IMR-90 (cell line): ENCODE data around the gene OR7G2. TPM values are rescaled to one million over a fixed set of nuclear protein-coding genes. Genes with fewer than 3 reads are reported as not detected.

Source experiments
- ATAC-seq: fragments of 200-7000 bp; cut with Tn5 transposase; 2 replicates; pipeline ENCODE4 v1.9.1; 2020; ENCODE audit warnings: low read depth, mild to moderate bottlenecking, moderate library complexity
- BruUV-seq: library from RNA; stranded (reverse); fragments of 400-500 nt; replicated peaks from 2 replicates; lab custom pipeline; 2021; lab: Mats Ljungman, UMichigan
- CTCF ChIA-PET: fragments of 300-600 bp; formaldehyde crosslinking; extraction: SDS; loops from one replicate; lab custom pipeline; 2021; ENCODE audit warnings: antibody characterized with exemption; lab: Yijun Ruan, JAX
- POLR2A ChIA-PET: fragments of 300-600 bp; sonication (Branson Sonifier 250); formaldehyde crosslinking; loops from one replicate; lab custom pipeline; 2022; ENCODE audit warnings: antibody characterized with exemption; ENCODE audit not compliant: unreplicated experiment; lab: Charles Lee
- DNase-seq: peaks from one replicate; pipeline ENCODE4 v3.0.0; 2013
- H2AFZ ChIP-seq: replicated peaks from 2 replicates; pipeline ENCODE3; 2013; ENCODE audit warnings: low read length, mild to moderate bottlenecking; ENCODE audit not compliant: poor library complexity
- H2AK5ac ChIP-seq: 2 replicates; pipeline ENCODE4 v1.6.1; 2013; ENCODE audit warnings: low read depth, low read length, inconsistent platforms
- H2AK9ac ChIP-seq: replicated peaks from 2 replicates; pipeline ENCODE3; 2013; ENCODE audit warnings: mild to moderate bottlenecking, low read depth, low read length, moderate library complexity; ENCODE audit not compliant: poor library complexity
- H2BK120ac ChIP-seq: 2 replicates; pipeline ENCODE4 v1.6.1; 2013; ENCODE audit warnings: low read depth, low read length, inconsistent platforms
- H2BK15ac ChIP-seq: 3 replicates; pipeline ENCODE4 v1.6.1; 2013; ENCODE audit warnings: low read depth, low read length, inconsistent platforms
- H2BK20ac ChIP-seq: 2 replicates; pipeline ENCODE4 v1.6.1; 2013; ENCODE audit warnings: low read depth, mild to moderate bottlenecking, inconsistent platforms, low read length, moderate library complexity
- H2BK5ac ChIP-seq: 2 replicates; pipeline ENCODE4 v1.6.1; 2013; ENCODE audit warnings: mild to moderate bottlenecking, low read depth, low read length, inconsistent platforms; ENCODE audit not compliant: poor library complexity, severe bottlenecking
- H3K14ac ChIP-seq: replicated peaks from 2 replicates; pipeline ENCODE4 v1.6.1; 2013; ENCODE audit warnings: low read depth, low read length, inconsistent platforms
- H3K18ac ChIP-seq: 2 replicates; pipeline ENCODE4 v1.6.1; 2013; ENCODE audit warnings: low read depth, low read length, control low read depth
- H3K23ac ChIP-seq: 2 replicates; pipeline ENCODE4 v1.6.1; 2013; ENCODE audit warnings: low read depth, low read length, inconsistent platforms
- H3K27ac ChIP-seq: 2 replicates; pipeline ENCODE4 v1.5.1; 2013; ENCODE audit warnings: mild to moderate bottlenecking, control low read depth, low read length; ENCODE audit not compliant: insufficient read depth
- H3K27me3 ChIP-seq: 2 replicates; pipeline ENCODE4 v1.6.1; 2013; ENCODE audit warnings: low read length; ENCODE audit not compliant: control insufficient read depth, insufficient read depth
- H3K36me3 ChIP-seq: 2 replicates; pipeline ENCODE4 v1.6.1; 2013; ENCODE audit warnings: low read length, mixed read lengths; ENCODE audit not compliant: control insufficient read depth, insufficient read depth
- H3K4ac ChIP-seq: 2 replicates; pipeline ENCODE4 v1.6.1; 2013; ENCODE audit warnings: low read depth, low read length, inconsistent platforms
- H3K4me1 ChIP-seq: 2 replicates; pipeline ENCODE4 v1.6.1; 2013; ENCODE audit warnings: low read length, mixed read lengths; ENCODE audit not compliant: control insufficient read depth, insufficient read depth
- H3K4me2 ChIP-seq: 2 replicates; pipeline ENCODE4 v1.6.1; 2013; ENCODE audit warnings: low read depth, mild to moderate bottlenecking, control low read depth, low read length, moderate library complexity
- H3K4me3 ChIP-seq: 2 replicates; pipeline ENCODE4 v1.5.1; 2013; ENCODE audit warnings: low read depth, mild to moderate bottlenecking, control low read depth, low read length, moderate library complexity; ENCODE audit not compliant: insufficient read depth
- H3K56ac ChIP-seq: 2 replicates; pipeline ENCODE4 v1.6.1; 2013; ENCODE audit warnings: low read length, inconsistent platforms; ENCODE audit not compliant: insufficient read depth; ENCODE audit errors: extremely low read depth
- H3K79me1 ChIP-seq, 2 experiments: 2 replicates each; pipeline ENCODE4 v1.6.1; 2013; ENCODE audit warnings: low read length in 2 of 2, inconsistent platforms in 1 of 2, low read depth in 1 of 2
- H3K9ac ChIP-seq: 2 replicates; pipeline ENCODE4 v1.6.1; 2013; ENCODE audit warnings: low read depth, low read length, control low read depth
- H3K9me1 ChIP-seq: 2 replicates; pipeline ENCODE4 v1.6.1; 2013; ENCODE audit warnings: low read length, inconsistent platforms; ENCODE audit not compliant: insufficient read depth
- H3K9me3 ChIP-seq: 2 replicates; pipeline ENCODE4 v1.6.1; 2013; ENCODE audit warnings: low read length; ENCODE audit not compliant: control insufficient read depth, insufficient read depth
- H4K20me1 ChIP-seq: 2 replicates; pipeline ENCODE4 v1.6.1; 2013; ENCODE audit warnings: low read length, inconsistent platforms; ENCODE audit not compliant: insufficient read depth
- H4K5ac ChIP-seq: 2 replicates; pipeline ENCODE4 v1.6.1; 2013; ENCODE audit warnings: mild to moderate bottlenecking, low read depth, low read length, control low read depth
- H4K8ac ChIP-seq, 2 experiments: 2 replicates each; pipeline ENCODE4 v1.6.1; 2013; ENCODE audit warnings: low read depth in 2 of 2, low read length in 2 of 2, control low read depth in 1 of 2, inconsistent platforms in 1 of 2
- H4K91ac ChIP-seq: 2 replicates; pipeline ENCODE4 v1.6.1; 2013; ENCODE audit warnings: low read depth, low read length, inconsistent platforms; ENCODE audit not compliant: insufficient read depth
- FOS ChIP-seq: fragments of 150-350 bp; IDR thresholded peaks from 2 replicates; pipeline ENCODE4 v1.6.1; 2016; ENCODE audit warnings: low read depth, low read length
- MAFK ChIP-seq: IDR thresholded peaks from 2 replicates; pipeline ENCODE4 v1.6.1; 2012; ENCODE audit warnings: low read depth, low read length, improper control_type of control experiment
- MXI1 ChIP-seq: IDR thresholded peaks from 2 replicates; pipeline ENCODE4 v1.6.1; 2012; ENCODE audit warnings: low read depth, mild to moderate bottlenecking, low read length, moderate library complexity, borderline replicate concordance
- NFE2L2 ChIP-seq: fragments of 150-350 bp; IDR thresholded peaks from 2 replicates; pipeline ENCODE4 v1.6.1; 2016; ENCODE audit warnings: low read depth, mild to moderate bottlenecking, low read length
- RAD21 ChIP-seq: IDR thresholded peaks from 2 replicates; pipeline ENCODE4 v1.6.1; 2012; ENCODE audit warnings: low read length, improper control_type of control experiment
- WGBS, 2 experiments: methylation state at CpG; one replicate each; pipeline versions ENCODE4 v1.1.5 to v1.1.7; 2013; ENCODE audit warnings: missing lambda C conversion rate in 2 of 2; ENCODE audit not compliant: insufficient read length in 1 of 2; ENCODE audit errors: extremely low coverage in 2 of 2; 5-methylcytosine and 5-hydroxymethylcytosine counted together
- dilution Hi-C: fragments of 300-500 bp; cut with HindIII; formaldehyde crosslinking; loops from one replicate; pipeline ENCODE4 v1.14.3; 2018; ENCODE audit warnings: low sequenced_read_pairs; ENCODE audit not compliant: unreplicated experiment
- in situ Hi-C: fragments of 300-500 bp; cut with MboI; formaldehyde crosslinking; loops from 3 replicates; pipeline ENCODE4 v1.14.3; 2019; ENCODE audit warnings: low sequenced_read_pairs, inconsistent platforms, mixed read lengths
- intact Hi-C: fragments of 100-400 bp; cut with micrococcal nuclease; formaldehyde crosslinking; loops from 2 replicates; pipeline ENCODE4 v1.10.0; 2022
- microRNA-seq, 2 experiments: library from miRNA; stranded (forward) in 1 of 2; unstranded in 1 of 2; fragments of 10-50 nt in 1 of 2; fragments of <30 nt in 1 of 2; gene quantifications in 1 of 2; microRNA quantifications in 1 of 2; one replicate each; pipeline versions ENCODE3 to v1.1.0; 2013 to 2020; ENCODE audit not compliant: insufficient read depth in 1 of 2, insufficient read length in 1 of 2, unreplicated experiment in 1 of 2
- polyA plus RNA-seq, 3 experiments: library from polyadenylated mRNA; depleted of rRNA; stranded (reverse); fragments of >200 nt; gene quantifications; 2 replicates each; pipeline ENCODE4 v1.2.3, GENCODE V29; 2012; ENCODE audit warnings: low replicate concordance in 1 of 3
- small RNA-seq, 5 experiments: library from RNA; depleted of rRNA; stranded (forward); fragments of <200 nt; gene quantifications; one replicate each; pipeline ENCODE3, GENCODE V24; 2012
- total RNA-seq: library from RNA; depleted of rRNA; stranded (reverse); fragments of >200 nt; gene quantifications from 2 replicates; pipeline ENCODE4 v1.2.3, GENCODE V29; 2012; rRNA removed
- TF ChIP-seq, protein P1 (sequence below): fragments of 150-350 bp; IDR thresholded peaks from 2 replicates; pipeline ENCODE4 v1.6.1; 2016; ENCODE audit warnings: low read depth, mild to moderate bottlenecking, low read length, moderate library complexity, borderline replicate concordance
- TF ChIP-seq, protein P2 (sequence below): conservative IDR thresholded peaks from 2 replicates; pipeline ENCODE4 v1.5.1; 2012; ENCODE audit warnings: mild to moderate bottlenecking, low read depth, low read length, improper control_type of control experiment

The OR7G2 gene
- total and polyA plus RNA-seq, 2 of the 4 experiments (the other 2 are of a cell fraction) = not detected

DNA sequence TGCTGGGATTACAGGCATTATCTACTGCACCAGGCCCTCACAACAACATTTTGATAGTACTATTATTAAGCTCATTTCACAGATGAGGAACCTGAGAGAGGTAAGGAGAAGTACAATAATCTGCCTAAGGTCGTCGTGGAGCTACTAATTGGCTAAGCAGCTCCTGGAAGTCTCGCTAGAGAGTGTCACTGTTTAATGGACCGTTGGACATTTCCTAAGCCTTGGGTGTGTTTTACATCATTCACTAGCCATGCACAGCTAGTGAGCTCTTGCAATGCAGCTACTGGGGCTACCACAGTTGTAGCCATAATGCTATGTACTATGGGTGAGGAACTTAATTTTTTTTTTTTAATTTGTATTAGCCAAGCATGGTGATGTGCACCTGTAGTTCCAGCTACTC is 54.4 kb downstream of the OR7G2 start:
- no peak overlapping the region for H3K27ac ChIP-seq
- no peak overlapping the region for H3K4ac ChIP-seq
- no peak overlapping the region for H4K8ac ChIP-seq
- BruUV-seq = no TSS peak
- no peaks in the 10 kb centered on the region for H4K20me1 ChIP-seq
- no peak overlapping the region for H4K5ac ChIP-seq
- no peak overlapping the region for H2AK9ac ChIP-seq
- no peaks in the 10 kb centered on the region for H3K27me3 ChIP-seq
- H2BK15ac ChIP-seq = no peak overlapping the region
- H3K56ac ChIP-seq = no peak overlapping the region
- no peak overlapping the region for H2AK5ac ChIP-seq
- no peak overlapping the region for H4K91ac ChIP-seq
- peaks cover 11% of the 10 kb centered on the region for H3K9me3 ChIP-seq
- H3K23ac ChIP-seq = no peak overlapping the region
- H2BK120ac ChIP-seq = no peak overlapping the region
- H3K9me1 ChIP-seq = no peaks in the 10 kb centered on the region
- intact Hi-C loops = no loop called here
- in situ Hi-C loops = no loop called here
- no peak for DNase-seq
- no peak for ATAC-seq
- dilution Hi-C loops = no loop called here
- TF ChIP-seq RAD21 (no peak), MAFK (no peak), MXI1 (no peak), FOS (no peak), NFE2L2 (no peak)
- TF ChIP-seq, protein P1, sequence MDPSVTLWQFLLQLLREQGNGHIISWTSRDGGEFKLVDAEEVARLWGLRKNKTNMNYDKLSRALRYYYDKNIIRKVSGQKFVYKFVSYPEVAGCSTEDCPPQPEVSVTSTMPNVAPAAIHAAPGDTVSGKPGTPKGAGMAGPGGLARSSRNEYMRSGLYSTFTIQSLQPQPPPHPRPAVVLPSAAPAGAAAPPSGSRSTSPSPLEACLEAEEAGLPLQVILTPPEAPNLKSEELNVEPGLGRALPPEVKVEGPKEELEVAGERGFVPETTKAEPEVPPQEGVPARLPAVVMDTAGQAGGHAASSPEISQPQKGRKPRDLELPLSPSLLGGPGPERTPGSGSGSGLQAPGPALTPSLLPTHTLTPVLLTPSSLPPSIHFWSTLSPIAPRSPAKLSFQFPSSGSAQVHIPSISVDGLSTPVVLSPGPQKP = no peak
- TF ChIP-seq, protein P2, sequence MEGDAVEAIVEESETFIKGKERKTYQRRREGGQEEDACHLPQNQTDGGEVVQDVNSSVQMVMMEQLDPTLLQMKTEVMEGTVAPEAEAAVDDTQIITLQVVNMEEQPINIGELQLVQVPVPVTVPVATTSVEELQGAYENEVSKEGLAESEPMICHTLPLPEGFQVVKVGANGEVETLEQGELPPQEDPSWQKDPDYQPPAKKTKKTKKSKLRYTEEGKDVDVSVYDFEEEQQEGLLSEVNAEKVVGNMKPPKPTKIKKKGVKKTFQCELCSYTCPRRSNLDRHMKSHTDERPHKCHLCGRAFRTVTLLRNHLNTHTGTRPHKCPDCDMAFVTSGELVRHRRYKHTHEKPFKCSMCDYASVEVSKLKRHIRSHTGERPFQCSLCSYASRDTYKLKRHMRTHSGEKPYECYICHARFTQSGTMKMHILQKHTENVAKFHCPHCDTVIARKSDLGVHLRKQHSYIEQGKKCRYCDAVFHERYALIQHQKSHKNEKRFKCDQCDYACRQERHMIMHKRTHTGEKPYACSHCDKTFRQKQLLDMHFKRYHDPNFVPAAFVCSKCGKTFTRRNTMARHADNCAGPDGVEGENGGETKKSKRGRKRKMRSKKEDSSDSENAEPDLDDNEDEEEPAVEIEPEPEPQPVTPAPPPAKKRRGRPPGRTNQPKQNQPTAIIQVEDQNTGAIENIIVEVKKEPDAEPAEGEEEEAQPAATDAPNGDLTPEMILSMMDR = no peak
- H3K14ac ChIP-seq = no peak overlapping the region
- H2AFZ ChIP-seq = no peak overlapping the region
- H3K36me3 ChIP-seq = no peaks in the 10 kb centered on the region
- ChIA-PET CTCF (no interaction called here), POLR2A (no interaction called here)
- H2BK5ac ChIP-seq = no peak overlapping the region
- no peak overlapping the region for H2BK20ac ChIP-seq
- no peak overlapping the region for H3K4me3 ChIP-seq
- WGBS, 2 experiments = no CpG with 5 or more reads among the region's 4 CpGs
- no peaks in the 10 kb centered on the region for H3K79me1 ChIP-seq
- no peak overlapping the region for H3K18ac ChIP-seq
- no peaks in the 10 kb centered on the region for H3K4me1 ChIP-seq
- no peak overlapping the region for H3K4me2 ChIP-seq
- no peak overlapping the region for H3K9ac ChIP-seq

Small RNA genes within 50 kb of the gene (microRNA-seq; reads per million reads assigned to microRNA genes)
- not detected for gene OR1M4P (ENCODE audit: insufficient read depth, insufficient read length)

Small RNA genes within 50 kb of the gene (small RNA-seq; reads per million reads assigned to genes)
- 0 reads per million in 5 experiments for gene OR1M4P

Other genes with a start within 250 kb of the OR7G2 start
- gene MUC16, start 97.1 kb downstream of the OR7G2 start, total RNA-seq = not detected in 2 replicates
- not detected in 2 replicates for gene MUC16, start 97.1 kb downstream of the OR7G2 start, polyA plus RNA-seq (2012; rRNA removed)
- gene OR1M1, start 20.4 kb downstream of the OR7G2 start, total RNA-seq = not detected in 2 replicates
- gene OR1M1, start 20.4 kb downstream of the OR7G2 start, polyA plus RNA-seq (2012; rRNA removed) = not detected in 2 replicates
- gene OR7G1, start 8.3 kb upstream of the OR7G2 start, total RNA-seq = not detected in 2 replicates
- gene OR7G1, start 8.3 kb upstream of the OR7G2 start, polyA plus RNA-seq (2012; rRNA removed) = not detected in 2 replicates
- not detected in 2 replicates for gene OR7G3, start 19.5 kb upstream of the OR7G2 start, total RNA-seq
- gene OR7G3, start 19.5 kb upstream of the OR7G2 start, polyA plus RNA-seq (2012; rRNA removed) = not detected in 2 replicates
- gene ZNF317, start 32.9 kb upstream of the OR7G2 start, total RNA-seq = 16.4 and 17.6 TPM in 2 replicates
- gene ZNF317, start 32.9 kb upstream of the OR7G2 start, polyA plus RNA-seq (2012; rRNA removed) = 12.3 and 13.0 TPM in 2 replicates
- not detected in 2 replicates for gene OR7D2, start 71.5 kb upstream of the OR7G2 start, total RNA-seq
- not detected in 2 replicates for gene OR7D2, start 71.5 kb upstream of the OR7G2 start, polyA plus RNA-seq (2012; rRNA removed)
- gene OR7D4, start 112.1 kb upstream of the OR7G2 start, total RNA-seq = not detected in 2 replicates
- gene OR7D4, start 112.1 kb upstream of the OR7G2 start, polyA plus RNA-seq (2012; rRNA removed) = not detected in 2 replicates
- not detected in 2 replicates for gene OR7E24, start 143.5 kb upstream of the OR7G2 start, total RNA-seq
- gene OR7E24, start 143.5 kb upstream of the OR7G2 start, polyA plus RNA-seq (2012; rRNA removed) = not detected in 2 replicates
- 7.2 and 7.3 TPM in 2 replicates for gene ZNF699, start 202.4 kb upstream of the OR7G2 start, total RNA-seq
- 1.3 and 1.5 TPM in 2 replicates for gene ZNF699, start 202.4 kb upstream of the OR7G2 start, polyA plus RNA-seq (2012; rRNA removed)
- 8.8 and 9.4 TPM in 2 replicates for gene ZNF559, start 216.7 kb upstream of the OR7G2 start, total RNA-seq
- gene ZNF559, start 216.7 kb upstream of the OR7G2 start, polyA plus RNA-seq (2012; rRNA removed) = 6.8 and 9.9 TPM in 2 replicates